Left lung (tissue), 10 donors: Measurements from ENCODE around the gene GABRB2. TPM values are rescaled to one million over a fixed set of nuclear protein-coding genes. Genes with fewer than 3 reads are reported as not detected.

Experiments
- ATAC-seq: fragments of 200-7000 bp; cut with Tn5 transposase; one replicate; pipeline ENCODE4 v1.9.1; 2020; ENCODE audit warnings: moderate library complexity
- DNase-seq, 4 donors: peaks; one replicate each; pipeline ENCODE4 v3.0.0-alpha.2; 2013 to 2020
- H3K27ac ChIP-seq, 2 donors: fragments of 200-600 bp; sonication (generic) in 1 of 2; one replicate each; pipeline versions ENCODE4 v1.5.0 to v1.8.0; 2020 to 2021
- H3K27me3 ChIP-seq, 2 donors: fragments of 200-600 bp; sonication (generic) in 1 of 2; one replicate each; pipeline versions ENCODE4 v1.5.0 to v1.8.0; 2020 to 2021
- H3K36me3 ChIP-seq, 2 donors: fragments of 200-600 bp; sonication (generic) in 1 of 2; one replicate each; pipeline versions ENCODE4 v1.5.0 to v1.8.0; 2020 to 2021
- H3K4me1 ChIP-seq, 2 donors: fragments of 200-600 bp; one replicate each; pipeline ENCODE4 v1.8.0; 2021
- H3K4me3 ChIP-seq, 2 donors: fragments of 200-600 bp; sonication (generic) in 1 of 2; one replicate each; pipeline versions ENCODE4 v1.5.0 to v1.8.0; 2020 to 2021; ENCODE audit warnings: mild to moderate bottlenecking in 1 of 2
- H3K9me3 ChIP-seq, 2 donors: fragments of 200-600 bp; sonication (generic) in 1 of 2; one replicate each; pipeline versions ENCODE4 v1.5.0 to v1.8.0; 2020 to 2021
- intact Hi-C, 2 donors: fragments of 100-400 bp; cut with DNase I; formaldehyde crosslinking; loops; one replicate each; pipeline versions ENCODE4 v1.11.2 to v1.14.2; 2022
- polyA plus RNA-seq, 6 donors: library from polyadenylated mRNA; unstranded; fragments of 120-200 nt; gene quantifications; one replicate each; pipeline ENCODE4 v1.2.1, GENCODE V29; 2013; ENCODE audit not compliant: insufficient read length in 6 of 6
- total RNA-seq, 2 donors: library from RNA; stranded (reverse); fragmentation: NEBNext Ultra II Directional; extraction: Animal tissue kit (Norgen Biotek cat#: 25700); gene quantifications; one replicate each; pipeline ENCODE4 v1.2.1, GENCODE V29; 2021
- TF ChIP-seq, protein P1 (sequence below), 2 donors: fragments of 200-600 bp; sonication (generic) in 1 of 2; IDR thresholded peaks; one replicate each; pipeline versions ENCODE4 v1.5.0 to v1.8.0; 2021; ENCODE audit warnings: antibody characterized with exemption in 2 of 2
- donor health status: DM: no; HTN: yes; CAD: no.
- donor health status: DM: no; HTN: no; CAD: no.

GABRB2 gene
- total and polyA plus RNA-seq, 8 donors, result 0.50 to 3.1 (median 1.6) TPM

DNA sequence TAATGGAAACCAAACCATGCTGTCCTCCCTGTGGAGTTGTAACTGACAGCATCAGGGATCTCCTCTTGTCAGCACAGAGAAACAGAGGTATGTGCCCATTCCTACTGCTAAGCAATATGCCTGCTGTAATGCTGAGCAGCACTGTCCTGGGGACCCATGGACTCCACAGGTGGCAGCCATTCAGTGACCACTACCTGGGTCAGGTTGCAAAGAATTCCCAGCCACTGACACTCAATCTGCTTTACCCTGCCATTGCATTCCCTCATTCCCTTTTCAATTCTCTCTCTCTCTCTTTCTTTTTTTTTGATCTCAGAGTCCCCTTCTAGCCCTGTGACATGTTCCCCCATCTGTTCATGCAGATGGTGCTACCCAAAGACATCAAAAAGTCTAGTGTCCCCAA is 104.1 kb downstream of the GABRB2 start:
- no peaks in the 10 kb centered on the region for H3K27me3 ChIP-seq
- TF ChIP-seq, protein P1, sequence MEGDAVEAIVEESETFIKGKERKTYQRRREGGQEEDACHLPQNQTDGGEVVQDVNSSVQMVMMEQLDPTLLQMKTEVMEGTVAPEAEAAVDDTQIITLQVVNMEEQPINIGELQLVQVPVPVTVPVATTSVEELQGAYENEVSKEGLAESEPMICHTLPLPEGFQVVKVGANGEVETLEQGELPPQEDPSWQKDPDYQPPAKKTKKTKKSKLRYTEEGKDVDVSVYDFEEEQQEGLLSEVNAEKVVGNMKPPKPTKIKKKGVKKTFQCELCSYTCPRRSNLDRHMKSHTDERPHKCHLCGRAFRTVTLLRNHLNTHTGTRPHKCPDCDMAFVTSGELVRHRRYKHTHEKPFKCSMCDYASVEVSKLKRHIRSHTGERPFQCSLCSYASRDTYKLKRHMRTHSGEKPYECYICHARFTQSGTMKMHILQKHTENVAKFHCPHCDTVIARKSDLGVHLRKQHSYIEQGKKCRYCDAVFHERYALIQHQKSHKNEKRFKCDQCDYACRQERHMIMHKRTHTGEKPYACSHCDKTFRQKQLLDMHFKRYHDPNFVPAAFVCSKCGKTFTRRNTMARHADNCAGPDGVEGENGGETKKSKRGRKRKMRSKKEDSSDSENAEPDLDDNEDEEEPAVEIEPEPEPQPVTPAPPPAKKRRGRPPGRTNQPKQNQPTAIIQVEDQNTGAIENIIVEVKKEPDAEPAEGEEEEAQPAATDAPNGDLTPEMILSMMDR (IDR thresholded peaks at IDR 0.05), result no peak
- H3K9me3 ChIP-seq, result peaks cover 0 to 7% of the 10 kb centered on the region in 2 donors
- no peak for ATAC-seq
- no peak overlapping the region for H3K27ac ChIP-seq
- H3K36me3 ChIP-seq, result no peaks in the 10 kb centered on the region
- no peak for DNase-seq
- intact Hi-C loops, result no loop called here
- no peaks in the 10 kb centered on the region for H3K4me1 ChIP-seq
- no peak overlapping the region for H3K4me3 ChIP-seq

DNA sequence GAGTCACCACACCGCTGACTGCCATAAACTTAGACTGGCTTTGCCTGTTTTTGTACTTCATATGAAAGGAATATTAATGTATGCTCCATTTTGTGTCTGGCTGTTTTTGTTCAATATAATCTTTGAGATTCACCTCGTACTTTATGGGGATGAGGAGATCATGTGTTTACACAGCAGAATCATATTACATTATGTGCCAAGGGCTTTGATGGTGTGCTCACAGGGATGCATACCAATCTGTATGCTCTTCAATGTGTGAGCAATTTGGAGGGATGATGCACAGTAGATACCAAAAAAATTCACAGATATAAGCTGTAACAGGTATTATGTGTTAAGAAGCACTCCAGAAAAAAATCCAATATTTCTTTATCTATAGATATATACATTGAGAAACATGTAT is 113.7 kb downstream of the GABRB2 start:
- ATAC-seq, result no peak
- H3K9me3 ChIP-seq, result no peaks in the 10 kb centered on the region
- intact Hi-C loops, result no loop called here
- H3K4me1 ChIP-seq, result no peaks in the 10 kb centered on the region
- no peak overlapping the region for H3K4me3 ChIP-seq
- no peaks in the 10 kb centered on the region for H3K36me3 ChIP-seq
- TF ChIP-seq, protein P1 (IDR thresholded peaks at IDR 0.05), result no peak
- no peak overlapping the region for H3K27ac ChIP-seq
- H3K27me3 ChIP-seq, result no peaks in the 10 kb centered on the region
- no peak for DNase-seq

DNA sequence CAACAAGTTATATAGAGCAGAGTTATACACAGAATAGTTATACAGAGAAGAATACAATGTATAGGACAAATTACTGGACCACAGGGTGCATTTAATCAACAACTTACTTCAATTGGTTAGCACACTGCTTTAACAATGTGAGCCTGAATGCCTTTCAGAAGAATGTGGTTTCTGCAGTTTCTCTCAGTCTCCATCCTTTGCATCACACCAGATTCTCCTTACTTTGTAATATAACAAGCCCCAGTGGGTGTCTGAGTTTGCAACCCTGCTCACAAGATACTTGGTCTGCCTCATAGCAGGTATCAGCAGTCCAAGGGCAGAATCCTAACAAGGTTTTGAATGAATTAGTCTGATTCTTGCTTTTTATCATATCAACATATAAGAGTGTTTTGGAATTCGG is 114.6 kb downstream of the GABRB2 start:
- no peak for DNase-seq
- TF ChIP-seq, protein P1 (IDR thresholded peaks at IDR 0.05), result no peak
- no peak for ATAC-seq
- Histone ChIP-seq H3K4me1 (no peaks in the 10 kb centered on the region), H3K4me3 (no peak overlapping the region), H3K9me3 (no peaks in the 10 kb centered on the region), H3K27ac (no peak overlapping the region), H3K27me3 (no peaks in the 10 kb centered on the region), H3K36me3 (no peaks in the 10 kb centered on the region)
- intact Hi-C loops, result no loop called here

DNA sequence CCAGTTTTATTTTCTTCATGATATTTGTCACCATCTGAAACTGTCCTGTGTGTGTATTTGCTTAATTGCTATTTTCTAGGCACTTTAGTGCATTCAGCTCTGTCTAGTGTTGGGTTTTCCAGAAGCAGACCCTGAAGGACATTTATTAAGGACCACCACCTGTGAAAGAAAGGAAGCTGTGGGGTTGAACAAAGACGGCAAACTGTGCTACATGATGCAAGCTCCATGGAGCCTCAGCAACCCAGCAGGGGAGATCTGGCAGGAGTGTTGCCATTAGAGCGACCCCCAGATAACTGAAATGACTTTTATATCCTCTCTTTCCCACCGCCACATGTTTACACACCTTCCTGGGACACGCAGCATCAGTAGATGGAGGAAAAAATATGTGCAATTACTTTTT is 125.5 kb downstream of the GABRB2 start:
- DNase-seq, result no peak
- intact Hi-C loops, result no loop called here
- H3K27me3 ChIP-seq, result no peaks in the 10 kb centered on the region
- no peak for ATAC-seq
- no peak overlapping the region for H3K4me3 ChIP-seq
- TF ChIP-seq, protein P1 (IDR thresholded peaks at IDR 0.05), result no peak
- H3K36me3 ChIP-seq, result no peaks in the 10 kb centered on the region
- peaks cover 0 to 6% of the 10 kb centered on the region in 2 donors for H3K9me3 ChIP-seq
- H3K27ac ChIP-seq, result no peak overlapping the region
- H3K4me1 ChIP-seq, result no peaks in the 10 kb centered on the region

DNA sequence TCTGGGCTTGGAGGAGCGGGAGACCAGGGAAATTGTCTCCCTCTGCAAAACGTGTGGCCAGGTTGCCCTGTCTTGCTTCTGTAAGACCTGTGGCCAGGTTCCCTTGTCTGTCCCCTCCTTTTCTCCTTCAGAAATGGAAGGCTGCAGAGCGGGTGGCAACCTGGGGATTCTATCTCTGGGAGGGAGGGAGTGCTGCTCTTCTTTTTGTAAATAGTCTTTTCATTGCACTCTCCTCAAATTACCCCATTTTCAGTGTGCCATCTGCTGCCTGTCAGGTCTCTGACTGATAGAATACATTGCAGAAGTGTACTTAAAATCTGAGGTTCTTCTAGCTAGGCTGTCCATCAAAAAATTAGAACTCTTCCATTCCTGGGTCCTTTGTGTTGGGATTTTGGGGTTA is 126.0 kb downstream of the GABRB2 start:
- no peaks in the 10 kb centered on the region for H3K27me3 ChIP-seq
- no peak overlapping the region for H3K4me3 ChIP-seq
- no peaks in the 10 kb centered on the region for H3K36me3 ChIP-seq
- ATAC-seq (no peak), DNase-seq (no peak)
- intact Hi-C loops, result no loop called here
- no peak overlapping the region for H3K27ac ChIP-seq
- H3K9me3 ChIP-seq, result peaks cover 0 to 6% of the 10 kb centered on the region in 2 donors
- no peaks in the 10 kb centered on the region for H3K4me1 ChIP-seq
- TF ChIP-seq, protein P1 (IDR thresholded peaks at IDR 0.05), result no peak
